ENCODE results near the gene EDAR. TPM values are rescaled to one million over a fixed set of nuclear protein-coding genes. Genes with fewer than 3 reads are reported as not detected.

EDAR gene
- total RNA-seq, 1 donor from 2014 or later: not detected

- no peak for TF ChIP-seq CTCF (conservative IDR thresholded peaks at IDR 0.05)
- Mint-ChIP-seq H3K4me3 (no peak overlapping the region), H3K4me1 (peaks cover 24% of the 10 kb centered on the region), H3K27me3 (ENCODE audit: low read depth) (no peaks in the 10 kb centered on the region), H3K9me3 (no peaks in the 10 kb centered on the region), H3K27ac (ENCODE audit: unreplicated experiment) (no peak overlapping the region), H3K36me3 (ENCODE audit: low read depth) (no peaks in the 10 kb centered on the region)
- no peak for DNase-seq (ENCODE audit: low read depth, low spot score)
Measured at GRCh38 chr2:109021895-109022300, 32.9 kb upstream of the EDAR start.

- no peak for TF ChIP-seq CTCF (conservative IDR thresholded peaks at IDR 0.05)
- Mint-ChIP-seq H3K4me1 (peaks cover 24% of the 10 kb centered on the region), H3K4me3 (no peak overlapping the region), H3K27me3 (ENCODE audit: low read depth) (no peaks in the 10 kb centered on the region), H3K9me3 (no peaks in the 10 kb centered on the region), H3K27ac (ENCODE audit: unreplicated experiment) (no peak overlapping the region), H3K36me3 (ENCODE audit: low read depth) (no peaks in the 10 kb centered on the region)
- no peak for DNase-seq (ENCODE audit: low read depth, low spot score)
Measured at GRCh38 chr2:109020217-109020637, 31.2 kb upstream of the EDAR start.

- DNase-seq (ENCODE audit: low read depth, low spot score): no peak
- TF ChIP-seq CTCF (conservative IDR thresholded peaks at IDR 0.05): no peak
- H3K4me3 Mint-ChIP-seq: no peak overlapping the region
- H3K27me3 Mint-ChIP-seq (ENCODE audit: low read depth): no peaks in the 10 kb centered on the region
- H3K36me3 Mint-ChIP-seq (ENCODE audit: low read depth): no peaks in the 10 kb centered on the region
- H3K4me1 Mint-ChIP-seq: peaks cover 24% of the 10 kb centered on the region
- no peak overlapping the region for H3K27ac Mint-ChIP-seq (ENCODE audit: unreplicated experiment)
- no peaks in the 10 kb centered on the region for H3K9me3 Mint-ChIP-seq
Measured at GRCh38 chr2:109018452-109018851, 29.4 kb upstream of the EDAR start.

GRCh38 chr2:109017017-109017416 lies 28.0 kb upstream of the EDAR start:
- no peak for TF ChIP-seq CTCF (conservative IDR thresholded peaks at IDR 0.05)
- H3K36me3 Mint-ChIP-seq (ENCODE audit: low read depth): no peaks in the 10 kb centered on the region
- H3K4me3 Mint-ChIP-seq: no peak overlapping the region
- no peaks in the 10 kb centered on the region for H3K9me3 Mint-ChIP-seq
- peaks cover 24% of the 10 kb centered on the region for H3K4me1 Mint-ChIP-seq
- no peaks in the 10 kb centered on the region for H3K27me3 Mint-ChIP-seq (ENCODE audit: low read depth)
- no peak for DNase-seq (ENCODE audit: low read depth, low spot score)
- H3K27ac Mint-ChIP-seq (ENCODE audit: unreplicated experiment): no peak overlapping the region

- H3K4me1 Mint-ChIP-seq: peaks cover 24% of the 10 kb centered on the region
- no peak overlapping the region for H3K27ac Mint-ChIP-seq (ENCODE audit: unreplicated experiment)
- no peak for DNase-seq (ENCODE audit: low read depth, low spot score)
- no peaks in the 10 kb centered on the region for H3K27me3 Mint-ChIP-seq (ENCODE audit: low read depth)
- TF ChIP-seq CTCF (conservative IDR thresholded peaks at IDR 0.05): no peak
- no peaks in the 10 kb centered on the region for H3K9me3 Mint-ChIP-seq
- no peak overlapping the region for H3K4me3 Mint-ChIP-seq
- no peaks in the 10 kb centered on the region for H3K36me3 Mint-ChIP-seq (ENCODE audit: low read depth)
Measured at GRCh38 chr2:109016376-109016775, 27.4 kb upstream of the EDAR start.

GRCh38 chr2:109014476-109014875 lies 25.5 kb upstream of the EDAR start:
- TF ChIP-seq CTCF (conservative IDR thresholded peaks at IDR 0.05): no peak
- Mint-ChIP-seq H3K4me3 (no peak overlapping the region), H3K9me3 (no peaks in the 10 kb centered on the region), H3K36me3 (ENCODE audit: low read depth) (no peaks in the 10 kb centered on the region), H3K27me3 (ENCODE audit: low read depth) (no peaks in the 10 kb centered on the region), H3K4me1 (peaks cover 9% of the 10 kb centered on the region), H3K27ac (ENCODE audit: unreplicated experiment) (no peak overlapping the region)
- no peak for DNase-seq (ENCODE audit: low read depth, low spot score)

Data from neural crest cell (in vitro differentiated cells).